Measurements from ENCODE around the gene ZNF860. TPM values are rescaled to one million over a fixed set of nuclear protein-coding genes. Genes with fewer than 3 reads are reported as not detected.
"Not testable (repeated sequence)": the region's sequence is repeated elsewhere in the genome, so short reads cannot be mapped to it uniquely, and the experiment has no call there.

The ZNF860 gene
- total RNA-seq, 1 experiment from 2014 or later, result 12.5 TPM

DNA sequence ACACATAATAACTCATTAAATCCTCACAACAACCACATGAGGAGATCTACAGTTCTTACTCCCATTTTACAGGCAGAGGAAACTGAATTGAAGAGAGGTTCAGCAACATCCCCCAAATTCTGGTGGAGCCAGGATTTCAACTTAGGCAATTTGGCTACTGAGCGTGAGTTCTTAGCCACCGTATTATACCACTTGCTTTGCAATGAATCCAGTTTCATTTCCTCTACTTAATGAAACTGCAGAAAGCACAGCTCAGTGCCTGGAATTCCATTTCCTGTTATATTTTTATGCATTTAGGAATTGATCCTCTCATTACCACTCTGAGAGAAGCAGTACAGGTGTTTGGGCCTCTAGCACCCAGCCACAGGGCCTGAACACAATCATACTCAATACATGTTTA is 4.3 kb downstream of the ZNF860 start:
- no peaks in the 10 kb centered on the region for H3K27me3 Mint-ChIP-seq (ENCODE audit: insufficient read depth, unreplicated experiment)
- no peak overlapping the region for H3K27ac Mint-ChIP-seq (ENCODE audit: low read depth, unreplicated experiment)

GRCh38 chr3:31988271-31988670 is 6.7 kb downstream of the ZNF860 start:
- no peak overlapping the region for H3K4me3 Mint-ChIP-seq (ENCODE audit: unreplicated experiment)
- CTCF ChIA-PET, result no interaction called here
- H3K36me3 Mint-ChIP-seq (ENCODE audit: insufficient read depth, unreplicated experiment), result peaks cover 24% of the 10 kb centered on the region
- H3K27me3 Mint-ChIP-seq (ENCODE audit: insufficient read depth, unreplicated experiment), result no peaks in the 10 kb centered on the region
- H3K27ac Mint-ChIP-seq (ENCODE audit: low read depth, unreplicated experiment), result no peak overlapping the region
- DNase-seq (ENCODE audit: unreplicated experiment), result no peak
- H3K4me1 Mint-ChIP-seq (ENCODE audit: insufficient read depth, unreplicated experiment), result peaks cover 3% of the 10 kb centered on the region
- TF ChIP-seq CTCF (IDR thresholded peaks at IDR 0.05; ENCODE audit: unreplicated experiment), result no peak
- POLR2A ChIA-PET, result no interaction called here
- intact Hi-C loops (cut with micrococcal nuclease), result loop anchor here (10.0 kb wide), 2 partner anchors 333 to 453 kb away; partner anchors contain the start of gene STT3B
- BruUV-seq (replicated peaks), result no TSS peak
- peaks cover 4% of the 10 kb centered on the region for H3K9me3 Mint-ChIP-seq (ENCODE audit: unreplicated experiment)

More for the DNA sequence above, 4.3 kb downstream of the ZNF860 start:
- no peak for TF ChIP-seq CTCF (IDR thresholded peaks at IDR 0.05; ENCODE audit: unreplicated experiment)
- ChIA-PET POLR2A (no interaction called here), CTCF (interaction anchor here (0.5 to 1.9 kb wide), 2 partner anchors 33 to 299 kb away, joined by 3 to 9 read pairs; no protein-coding TSS in a partner anchor)
- Mint-ChIP-seq H3K4me3 (ENCODE audit: unreplicated experiment) (no peak overlapping the region), H3K36me3 (ENCODE audit: insufficient read depth, unreplicated experiment) (peaks cover 29% of the 10 kb centered on the region), H3K4me1 (ENCODE audit: insufficient read depth, unreplicated experiment) (peaks cover 16% of the 10 kb centered on the region), H3K9me3 (ENCODE audit: unreplicated experiment) (peaks cover 4% of the 10 kb centered on the region)
- BruUV-seq (replicated peaks), result no TSS peak
- no peak for DNase-seq (ENCODE audit: unreplicated experiment)
- intact Hi-C loops (cut with micrococcal nuclease), result loop anchor here (10.0 kb wide), 2 partner anchors 331 to 451 kb away; partner anchors contain the start of gene STT3B

- intact Hi-C loops (cut with micrococcal nuclease); H3K27ac Mint-ChIP-seq (ENCODE audit: low read depth, unreplicated experiment); H3K27me3 Mint-ChIP-seq (ENCODE audit: insufficient read depth, unreplicated experiment); H3K4me3 Mint-ChIP-seq (ENCODE audit: unreplicated experiment); BruUV-seq (replicated peaks); DNase-seq (ENCODE audit: unreplicated experiment); H3K4me1 Mint-ChIP-seq (ENCODE audit: insufficient read depth, unreplicated experiment); CTCF ChIA-PET; H3K36me3 Mint-ChIP-seq (ENCODE audit: insufficient read depth, unreplicated experiment): not testable (repeated sequence)
- peaks cover 13% of the 10 kb centered on the region for H3K9me3 Mint-ChIP-seq (ENCODE audit: unreplicated experiment)
- POLR2A ChIA-PET, result interaction anchor here (0.6 kb wide), 1 partner anchor 1798 kb away, joined by 3 read pairs; no protein-coding TSS in a partner anchor
These were observed 11.4 kb downstream of the ZNF860 start for GRCh38 chr3:31992995-31993394.

- Mint-ChIP-seq H3K36me3 (ENCODE audit: insufficient read depth, unreplicated experiment) (peaks cover 5% of the 10 kb centered on the region), H3K4me1 (ENCODE audit: insufficient read depth, unreplicated experiment) (no peaks in the 10 kb centered on the region), H3K27ac (ENCODE audit: low read depth, unreplicated experiment) (no peak overlapping the region), H3K27me3 (ENCODE audit: insufficient read depth, unreplicated experiment) (no peaks in the 10 kb centered on the region), H3K9me3 (ENCODE audit: unreplicated experiment) (peaks cover 13% of the 10 kb centered on the region), H3K4me3 (ENCODE audit: unreplicated experiment) (no peak overlapping the region)
- POLR2A ChIA-PET, result no interaction called here
- CTCF ChIA-PET, result no interaction called here
- BruUV-seq (replicated peaks), result no TSS peak
- intact Hi-C loops (cut with micrococcal nuclease), result no loop called here
- DNase-seq (ENCODE audit: unreplicated experiment), result no peak
- TF ChIP-seq CTCF (IDR thresholded peaks at IDR 0.05; ENCODE audit: unreplicated experiment), result no peak
These were observed 12.3 kb downstream of the ZNF860 start for GRCh38 chr3:31993843-31994242.

DNA sequence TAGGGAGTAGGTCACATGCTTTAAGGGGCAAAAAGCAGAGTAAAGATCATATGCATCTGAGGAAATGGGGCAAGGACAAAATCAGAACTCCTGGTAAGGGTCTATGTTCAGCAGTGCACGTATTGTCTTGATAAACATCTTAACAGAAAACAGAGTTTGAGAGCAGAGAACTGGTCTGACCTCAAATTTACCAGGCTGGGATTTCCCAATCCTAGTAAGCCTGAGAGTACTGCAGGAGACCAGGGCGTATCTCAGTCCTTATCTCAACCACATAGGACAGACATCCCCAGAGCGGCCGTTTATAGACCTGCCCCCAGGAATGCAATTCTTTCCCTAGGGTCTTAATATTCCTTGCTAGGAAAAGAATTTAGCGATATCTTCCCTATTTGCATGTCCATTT is 13.5 kb downstream of the ZNF860 start:
- not testable (repeated sequence) for H3K36me3 Mint-ChIP-seq (ENCODE audit: insufficient read depth, unreplicated experiment)

More for the DNA sequence above, 13.5 kb downstream of the ZNF860 start:
- BruUV-seq (replicated peaks); H3K27ac Mint-ChIP-seq (ENCODE audit: low read depth, unreplicated experiment); intact Hi-C loops (cut with micrococcal nuclease); H3K27me3 Mint-ChIP-seq (ENCODE audit: insufficient read depth, unreplicated experiment); CTCF ChIA-PET; POLR2A ChIA-PET; H3K4me1 Mint-ChIP-seq (ENCODE audit: insufficient read depth, unreplicated experiment); DNase-seq (ENCODE audit: unreplicated experiment); H3K4me3 Mint-ChIP-seq (ENCODE audit: unreplicated experiment): not testable (repeated sequence)
- H3K9me3 Mint-ChIP-seq (ENCODE audit: unreplicated experiment), result peaks cover 13% of the 10 kb centered on the region
